Stimulated activated naive CD8-positive, alpha-beta T cell treated with anti-CD3 and anti-CD28 coated beads, Interleukin-15, Interleukin-2, amounts not matched to agents 100 U/mL and 50 U/mL, for 24 hours (primary cell): Measurements from ENCODE around the gene TRIM25.
A peak's percentile ranks its signal among the peaks of the same experiment; 100 is the strongest.

ENCODE experiments used
- ATAC-seq: fragments of 150-1000 bp; cut with Tn5 transposase; one replicate; pipeline ENCODE4 v1.10.0; 2021
- DNase-seq: peaks from one replicate; pipeline ENCODE4 v3.0.0; 2021

The TRIM25 gene

DNA sequence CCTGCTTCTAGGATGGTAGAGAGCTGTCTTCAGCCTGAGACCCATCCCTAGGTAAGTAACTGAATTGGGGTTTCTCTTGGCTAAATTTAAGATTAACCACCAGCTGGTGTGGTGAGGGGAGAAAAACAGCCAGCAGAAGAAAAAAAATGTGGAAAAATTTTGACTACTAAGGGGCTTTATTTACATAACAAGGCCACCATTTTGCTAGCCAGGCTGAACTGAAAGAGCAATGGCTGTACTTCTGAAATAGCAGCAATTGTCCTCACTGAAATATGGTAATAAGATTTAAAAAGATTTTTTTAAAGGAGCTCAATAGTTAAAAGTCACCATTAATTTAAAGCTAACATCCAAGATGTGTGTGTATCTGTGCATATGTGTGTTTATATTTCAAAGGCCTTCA is 12.4 kb upstream of the TRIM25 start:
- ATAC-seq: no peak
- no peak for DNase-seq

- ATAC-seq (no peak), DNase-seq (no peak)
Measured at GRCh38 chr17:56925088-56925487, 11.2 kb upstream of the TRIM25 start.

DNA sequence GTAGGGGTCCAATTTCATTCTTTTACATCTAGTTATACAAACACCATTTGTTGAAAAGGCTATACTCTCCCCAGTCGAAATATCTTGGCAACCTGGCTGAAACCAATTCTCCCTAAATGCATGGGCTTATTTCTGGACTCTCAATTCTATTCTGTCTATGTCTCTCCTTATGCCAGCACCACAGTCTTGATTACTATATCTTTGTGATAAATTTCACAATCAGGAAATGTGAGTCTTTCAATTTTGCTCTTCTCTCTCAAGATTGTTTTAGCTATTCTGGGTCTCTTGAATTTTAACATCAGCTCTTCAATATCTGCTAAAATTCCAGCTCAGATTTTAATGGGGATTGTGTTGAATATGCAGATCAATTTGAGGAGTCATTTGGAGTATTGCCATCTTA is 5.9 kb upstream of the TRIM25 start:
- no peak for ATAC-seq
- DNase-seq: no peak

- DNase-seq (no peak), ATAC-seq (peak; percentile 29)
Measured at GRCh38 chr17:56918916-56919315, 5.1 kb upstream of the TRIM25 start.

DNA sequence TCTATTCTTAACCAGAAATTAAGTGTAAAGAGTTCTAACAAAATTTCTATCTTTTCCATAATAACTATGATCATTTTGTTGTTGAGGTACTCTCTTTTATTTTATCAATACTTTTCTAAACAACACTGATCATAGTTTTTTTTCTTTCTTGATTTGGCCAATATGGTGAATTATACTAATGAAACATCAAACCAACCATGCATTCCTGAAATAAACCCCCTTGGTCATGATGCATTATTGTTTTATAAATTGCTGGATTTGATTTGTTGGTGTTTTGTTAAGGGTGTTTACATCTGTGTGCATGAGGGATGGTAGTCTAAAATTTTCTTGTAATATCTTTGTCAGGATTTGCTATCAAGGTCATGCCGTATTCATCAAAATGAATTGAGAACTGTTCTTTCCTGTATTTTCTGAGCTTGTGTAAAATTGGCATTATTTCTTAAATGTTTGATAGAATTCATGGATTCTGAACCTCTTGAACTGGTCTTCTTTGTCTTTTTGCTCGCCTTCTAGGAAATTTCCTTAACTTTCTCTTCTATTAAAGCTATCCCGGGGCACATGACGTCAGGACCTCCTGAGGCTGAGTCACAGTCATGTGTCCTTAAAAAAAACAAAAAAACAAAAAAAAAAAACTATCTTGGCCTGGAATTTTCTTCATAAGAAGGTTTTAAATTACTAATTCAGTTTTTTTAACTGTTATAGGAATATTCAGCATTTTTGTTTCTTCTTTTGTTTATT is 3.9 kb upstream of the TRIM25 start:
- ATAC-seq (no peak), DNase-seq (no peak)

- DNase-seq (no peak), ATAC-seq (no peak)
Measured at GRCh38 chr17:56914581-56915273, 878 bp upstream of the TRIM25 start.

DNA sequence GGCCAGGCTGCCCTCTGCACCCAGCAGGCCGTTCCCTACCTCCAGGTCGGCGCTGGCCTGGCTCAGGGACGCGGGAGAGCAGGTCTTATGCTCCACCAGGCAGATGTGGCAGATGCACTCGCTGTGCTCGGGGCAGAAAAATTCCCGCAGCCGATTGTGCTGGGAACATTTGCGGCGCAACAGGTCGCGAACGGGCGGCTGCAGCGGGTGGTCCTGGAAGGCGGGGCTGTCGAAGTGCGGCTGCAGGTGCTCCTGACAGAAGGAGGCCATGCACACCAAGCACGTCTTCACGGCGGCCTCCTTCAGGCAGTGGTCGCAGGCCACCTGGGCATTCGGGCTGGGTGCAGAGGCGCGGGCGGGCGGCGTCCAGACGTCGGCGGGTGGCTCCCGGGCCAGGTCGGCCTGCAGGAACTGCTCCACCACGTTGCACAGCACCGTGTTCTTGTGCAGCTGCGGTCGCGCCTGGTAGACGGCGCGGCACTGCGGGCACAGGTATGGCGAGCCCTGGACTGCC is 439 bp downstream of the TRIM25 start:
- ATAC-seq: peak; percentile 15
- no peak for DNase-seq

DNA sequence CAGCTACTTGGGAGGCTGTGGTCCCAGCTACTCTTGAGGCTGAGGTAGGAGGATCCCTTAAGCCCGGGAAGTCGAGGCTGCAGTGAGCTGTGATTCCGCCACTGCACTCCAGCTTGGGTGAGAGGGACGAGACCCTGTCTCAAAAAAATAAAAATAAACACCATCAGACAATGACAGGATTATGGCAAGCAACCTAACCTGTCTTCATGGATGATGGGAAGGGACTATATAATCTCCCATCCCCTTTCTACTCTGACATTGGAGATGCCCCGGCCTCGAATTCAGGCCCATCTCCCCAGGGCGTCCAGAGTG is 893 bp downstream of the TRIM25 start:
- DNase-seq: no peak
- no peak for ATAC-seq

GRCh38 chr17:56912105-56912999 is 1.5 kb downstream of the TRIM25 start:
- no peak for DNase-seq
- ATAC-seq: no peak

- DNase-seq (no peak), ATAC-seq (no peak)
Measured at GRCh38 chr17:56910509-56911235, 3.2 kb downstream of the TRIM25 start.

DNA sequence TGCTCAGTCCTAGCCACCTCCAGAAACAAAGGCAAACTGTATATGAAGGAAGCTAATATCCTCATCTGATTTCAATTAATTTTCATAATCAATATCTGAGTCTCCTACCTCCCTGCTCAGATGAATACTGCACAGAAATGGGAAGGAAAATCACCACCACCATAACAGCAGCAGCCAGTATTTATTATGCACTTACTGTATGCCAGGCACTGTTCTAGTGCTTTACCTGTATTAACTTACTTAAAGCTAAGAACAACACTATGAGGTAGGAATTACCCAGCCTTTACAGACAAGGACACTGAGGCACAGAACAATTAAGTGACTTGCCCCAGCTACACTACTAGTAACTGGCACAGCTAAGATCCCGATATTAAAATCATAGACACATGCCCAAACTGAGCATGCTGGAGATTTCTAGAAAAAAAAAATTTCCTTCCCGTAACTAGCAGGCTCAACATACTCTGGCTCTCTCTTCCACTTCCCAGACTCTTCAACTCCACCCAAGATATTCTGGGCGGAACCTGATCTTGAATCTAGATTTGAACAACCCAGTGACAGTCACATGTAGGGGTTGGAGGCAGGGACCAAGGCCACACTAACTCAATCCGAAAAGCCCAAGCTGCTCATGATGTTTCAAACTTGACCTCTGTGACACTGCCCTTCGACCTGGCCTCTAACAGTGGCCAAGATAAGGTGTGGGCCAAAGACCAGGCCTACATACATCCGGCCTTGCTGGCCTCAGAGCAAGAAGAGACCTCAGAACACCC is 3.9 kb downstream of the TRIM25 start:
- ATAC-seq (no peak), DNase-seq (no peak)

DNA sequence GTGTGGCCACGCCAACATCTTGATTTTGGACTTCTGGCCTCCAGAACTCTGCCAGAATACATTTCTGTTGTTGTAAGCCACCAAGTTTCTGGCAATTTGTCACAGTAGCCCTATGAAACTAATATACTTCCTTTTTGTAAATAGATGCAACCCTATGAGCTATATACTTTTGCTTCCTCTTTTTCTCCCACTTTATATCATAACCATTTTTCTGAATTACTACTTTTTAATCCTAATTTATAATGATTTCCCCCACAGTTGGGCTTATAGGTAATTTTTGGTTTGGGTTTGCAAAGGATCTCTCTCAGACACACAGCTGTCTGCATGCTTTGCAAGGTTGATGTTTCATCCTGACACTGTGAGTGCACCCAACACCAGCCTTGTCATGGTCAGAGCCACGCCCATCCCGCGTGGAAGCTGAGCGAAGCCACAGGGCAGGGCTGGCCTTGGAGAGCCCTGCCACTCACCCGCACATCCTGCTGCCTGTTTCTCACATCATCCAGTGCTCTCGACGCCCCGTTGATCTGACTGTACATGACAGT is 5.8 kb downstream of the TRIM25 start:
- ATAC-seq: peak; percentile 55
- peak; percentile 34 for DNase-seq

DNA sequence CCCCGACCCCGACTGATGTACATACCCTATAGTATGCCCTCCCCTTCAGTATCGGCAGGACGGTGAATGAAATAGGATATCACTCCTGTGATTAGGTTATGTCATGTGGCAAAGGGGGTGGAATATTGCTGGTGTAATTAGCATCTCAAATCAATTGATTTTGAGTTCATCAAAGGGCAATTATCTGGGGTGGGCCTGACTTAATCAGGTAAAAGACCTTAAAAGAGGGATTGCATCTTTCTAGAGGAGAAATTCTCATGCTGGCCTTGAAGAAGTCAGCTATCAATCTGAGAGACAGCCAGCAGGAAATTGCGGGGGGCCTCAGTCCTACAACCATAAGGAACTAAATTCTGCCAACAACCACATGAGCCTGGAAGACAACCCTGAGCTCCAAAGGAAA is 10.3 kb downstream of the TRIM25 start:
- ATAC-seq: no peak
- no peak for DNase-seq

DNA sequence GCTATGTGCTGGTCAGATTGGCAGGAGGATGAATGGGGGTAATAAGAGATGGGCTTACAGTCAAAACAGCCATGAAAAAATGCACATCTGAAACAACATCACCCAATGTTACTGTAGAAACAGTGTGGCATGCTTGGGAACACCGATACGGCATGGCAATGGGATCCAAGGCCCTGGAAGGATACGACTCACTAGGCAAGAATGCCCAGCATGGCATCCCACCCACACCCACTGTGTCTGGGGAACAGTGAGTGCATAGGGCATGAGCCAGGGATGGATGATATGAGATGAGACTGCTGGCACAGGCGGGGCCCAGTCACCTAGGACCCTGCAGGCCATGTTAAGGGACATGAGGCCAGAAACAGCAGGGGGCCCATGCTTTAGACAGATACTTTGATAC is 11.5 kb downstream of the TRIM25 start:
- DNase-seq (no peak), ATAC-seq (no peak)

GRCh38 chr17:56899403-56899802 is 14.4 kb downstream of the TRIM25 start:
- DNase-seq: no peak
- no peak for ATAC-seq

DNA sequence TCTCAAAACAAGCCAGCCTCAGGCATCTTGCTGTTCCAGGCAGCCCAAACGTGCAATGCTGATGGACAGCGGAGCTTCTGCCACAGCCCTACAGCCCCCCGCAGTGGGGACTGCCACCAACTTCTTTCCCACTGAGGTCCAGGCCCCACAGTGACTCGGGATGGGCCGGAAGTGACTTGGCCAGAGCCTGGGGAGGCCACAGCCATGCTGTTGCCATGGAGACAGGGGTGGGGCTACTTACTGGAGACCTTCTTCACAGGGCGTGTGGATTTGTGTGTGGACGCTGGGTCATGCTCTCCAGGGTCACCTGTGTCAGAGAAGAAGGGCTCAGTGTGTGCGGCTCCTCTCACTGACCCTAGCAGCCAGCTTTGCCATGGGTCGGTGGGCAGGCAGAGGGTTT is 15.0 kb downstream of the TRIM25 start:
- ATAC-seq: peak; percentile 21
- DNase-seq: no peak

DNA sequence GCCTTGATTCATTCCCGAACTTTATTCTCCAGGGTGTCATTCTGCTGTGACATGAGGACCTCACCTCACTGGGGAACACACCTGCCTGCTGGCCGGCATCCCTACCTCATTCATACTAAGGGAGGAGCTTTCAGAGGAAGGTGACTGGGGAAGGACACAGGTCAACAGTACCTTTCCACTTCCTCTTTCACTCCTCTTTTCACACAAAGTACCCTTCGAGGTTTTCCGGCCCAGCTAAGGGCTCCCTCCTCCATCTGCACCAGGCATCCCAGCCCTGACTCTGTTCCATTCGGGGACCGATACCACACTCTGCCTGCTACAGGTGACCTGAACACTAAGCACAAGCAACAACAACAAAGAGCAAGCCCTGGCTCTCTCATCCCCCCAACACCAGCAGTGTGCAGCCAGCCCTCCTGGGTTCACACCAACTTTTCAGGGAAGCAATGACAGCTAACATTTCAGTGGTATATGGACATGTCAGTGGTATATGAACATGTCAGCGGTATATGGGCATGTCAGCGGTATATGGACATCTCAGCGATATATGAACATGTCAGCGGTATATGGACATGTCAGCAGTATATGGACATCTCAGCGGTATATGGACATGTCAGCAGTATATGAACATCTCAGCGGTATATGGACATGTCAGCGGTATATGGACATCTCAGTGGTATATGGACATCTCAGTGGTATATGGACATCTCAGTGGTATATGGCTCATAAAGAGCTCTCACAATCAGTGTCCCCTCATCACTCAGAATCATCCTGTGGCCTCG is 16.0 kb downstream of the TRIM25 start:
- DNase-seq (no peak), ATAC-seq (no peak)

DNA sequence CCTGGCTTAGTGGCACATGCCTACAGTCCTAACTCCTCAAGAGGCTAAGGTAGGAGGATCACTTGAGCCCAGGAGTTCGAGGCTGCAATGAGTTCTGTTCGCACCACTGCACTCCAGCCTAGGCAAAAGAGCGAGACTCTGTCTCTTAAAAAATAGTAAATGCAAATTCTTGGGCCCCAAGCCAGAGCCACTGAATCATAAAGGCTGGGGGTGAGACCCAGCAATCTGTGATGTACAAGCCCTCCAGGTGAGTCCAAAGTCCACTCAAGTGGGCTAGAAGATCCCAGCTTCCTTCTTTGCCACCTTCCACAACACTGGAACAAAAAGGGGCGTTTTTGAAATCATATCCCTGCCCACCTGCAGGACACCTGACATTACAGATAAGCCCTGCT is 16.9 kb downstream of the TRIM25 start:
- no peak for ATAC-seq
- no peak for DNase-seq

DNA sequence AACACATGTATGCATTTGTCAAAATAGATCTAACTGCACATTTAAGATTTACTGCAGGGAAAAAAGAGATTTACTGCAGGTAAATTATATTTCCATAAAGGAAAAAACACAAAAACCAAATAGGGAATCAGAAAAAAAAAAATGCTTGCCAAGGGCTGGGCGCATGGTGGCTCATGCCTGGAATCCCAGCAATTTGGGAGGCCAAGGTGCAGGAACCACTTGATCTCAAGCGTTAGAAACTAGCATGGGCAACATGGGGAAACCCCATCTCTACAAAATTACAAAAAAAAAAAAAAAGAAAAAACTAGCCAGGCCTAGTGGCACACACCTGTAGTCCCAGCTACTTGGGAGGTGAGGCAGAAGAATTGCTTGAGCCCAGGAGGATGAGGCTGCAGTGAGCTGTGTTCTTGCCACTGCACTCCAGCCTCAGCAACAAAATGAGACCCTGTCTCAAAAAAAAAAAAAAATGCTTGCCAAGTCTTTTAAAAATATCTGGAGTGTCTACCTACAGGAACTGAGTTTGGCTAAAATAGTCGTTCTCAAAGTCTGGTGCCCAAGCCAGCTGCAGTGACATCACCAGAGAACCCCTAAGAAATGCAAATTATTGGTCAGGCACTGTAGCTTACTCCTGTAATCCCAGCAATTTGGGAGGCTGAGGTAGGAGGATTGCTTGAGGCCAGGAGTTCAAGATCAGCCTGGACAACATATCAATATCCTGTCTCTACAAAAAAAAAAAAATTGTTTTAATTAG is 17.5 kb downstream of the TRIM25 start:
- no peak for DNase-seq
- ATAC-seq: no peak
